RKO (cell line): ENCODE measurements around the gene PMM1.
"Not testable (repeated sequence)": the region's sequence is repeated elsewhere in the genome, so short reads cannot be mapped to it uniquely, and the experiment has no call there.

ENCODE experiments used
- DNase-seq: peaks from one replicate; pipeline ENCODE4 v3.0.0-alpha.2; 2016; ENCODE audit warnings: low spot score

Gene PMM1

GRCh38 chr22:41596776-41597634, 7.4 kb upstream of the PMM1 start:
- peak; percentile 41 for DNase-seq

- no peak for DNase-seq
Measured at GRCh38 chr22:41595703-41596102, 6.1 kb upstream of the PMM1 start.

DNA sequence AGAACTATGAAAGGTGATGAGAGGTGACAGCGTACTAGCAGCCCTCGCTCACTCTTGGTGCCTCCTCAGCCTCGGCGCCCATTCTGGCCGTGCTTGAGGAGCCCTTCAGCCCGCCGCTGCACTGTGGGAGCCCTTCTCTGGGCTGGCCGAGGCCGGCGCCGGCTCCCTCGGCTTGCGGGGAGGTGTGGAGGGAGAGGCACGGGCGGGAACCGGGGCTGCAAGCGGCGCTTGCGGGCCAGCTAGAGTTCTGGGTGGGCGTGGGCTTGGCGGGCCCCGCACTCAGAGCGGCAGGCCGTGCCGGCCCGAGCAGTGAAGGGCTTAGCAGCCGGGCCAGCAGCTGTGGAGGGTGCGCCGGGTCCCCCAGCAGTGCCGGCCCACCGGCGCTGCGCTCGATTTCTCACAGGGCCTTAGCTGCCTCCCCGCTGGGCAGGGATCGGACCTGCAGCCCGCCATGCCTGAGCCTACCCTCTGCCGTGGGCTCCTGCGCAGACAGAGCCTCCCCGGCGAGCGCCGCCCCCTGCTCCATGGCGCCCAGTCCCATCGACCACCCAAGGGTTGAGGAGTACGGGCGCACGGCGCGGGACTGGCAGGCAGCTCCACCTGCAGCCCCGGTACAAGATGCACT, 3.8 kb upstream of the PMM1 start:
- DNase-seq = not testable (repeated sequence)

DNA sequence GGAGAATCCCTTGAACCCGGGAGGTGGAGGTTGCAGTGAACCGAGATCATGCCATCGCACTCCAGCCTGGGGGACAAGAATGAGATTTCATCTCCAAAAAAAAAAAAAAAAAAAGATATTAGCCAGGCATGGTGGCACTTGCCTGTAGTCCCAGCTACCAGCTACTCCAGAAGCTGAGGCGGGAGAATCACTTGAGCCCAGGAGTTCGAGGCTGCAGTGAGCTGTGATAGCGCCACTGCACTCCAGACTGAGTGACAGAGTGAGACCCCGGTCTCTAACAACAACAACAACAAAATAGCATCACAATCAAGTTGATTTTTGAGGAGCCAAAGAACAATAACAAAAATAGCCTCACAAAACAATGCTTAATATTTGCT, 2.3 kb downstream of the PMM1 start:
- DNase-seq = no peak

GRCh38 chr22:41585898-41586297, 3.7 kb downstream of the PMM1 start:
- DNase-seq = no peak

DNA sequence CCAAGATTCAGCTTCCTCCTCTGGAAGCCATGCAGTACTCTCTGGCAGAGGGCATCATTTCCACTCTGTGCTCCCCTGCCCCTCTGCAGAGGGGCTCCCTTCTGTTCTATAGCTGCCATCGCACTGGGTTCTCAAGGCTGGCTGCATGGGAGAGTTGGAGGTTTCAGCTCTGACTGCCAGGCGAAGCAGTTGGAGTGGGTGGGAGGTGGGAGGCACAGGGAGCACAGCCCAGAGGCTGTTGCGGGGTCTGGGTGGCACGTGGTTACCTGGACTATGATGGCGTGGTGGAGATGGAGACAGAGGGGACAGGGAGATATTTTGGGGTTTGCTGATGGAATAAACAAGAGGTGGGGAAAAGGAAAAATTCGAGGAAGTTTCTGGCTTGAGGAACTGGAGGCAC, 4.8 kb downstream of the PMM1 start:
- DNase-seq = no peak

DNA sequence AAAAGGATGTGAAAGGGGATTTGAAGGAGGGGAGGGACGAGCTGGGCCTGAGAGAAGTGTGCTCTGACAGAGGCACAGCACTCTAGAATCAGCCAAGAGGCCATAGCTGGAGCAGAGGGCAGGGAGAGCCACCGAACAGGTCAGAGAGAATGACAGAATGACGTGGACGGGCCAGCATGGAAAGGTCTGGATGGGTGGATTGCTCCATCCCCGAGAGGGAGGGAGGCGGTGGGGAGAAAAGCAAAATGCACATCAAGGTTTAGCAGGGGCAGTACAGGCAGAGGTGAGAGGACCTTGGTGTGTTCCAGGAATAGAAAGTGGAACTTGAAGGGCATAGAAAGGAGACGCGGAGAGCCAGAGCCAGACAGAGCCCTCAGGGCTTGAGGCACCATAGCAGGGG, 6.9 kb downstream of the PMM1 start:
- no peak for DNase-seq

DNA sequence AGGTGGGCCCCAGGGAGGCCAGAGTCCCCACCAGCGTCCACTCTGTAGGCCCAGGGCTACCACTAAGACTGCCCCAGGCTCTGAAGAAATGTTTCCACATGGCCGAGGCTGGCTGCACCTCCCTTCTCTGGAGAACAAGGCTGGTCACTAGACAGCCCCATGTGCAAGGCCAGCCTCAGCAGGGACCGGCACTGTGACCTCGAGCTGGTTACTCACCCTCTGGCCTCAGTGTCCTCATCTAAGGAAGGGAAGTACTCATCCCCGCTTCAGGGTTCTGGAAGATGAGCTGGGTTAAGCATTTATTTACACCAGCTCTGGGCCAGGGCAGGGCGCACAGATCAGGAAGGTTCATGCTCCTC, 9.7 kb downstream of the PMM1 start:
- no peak for DNase-seq

- no peak for DNase-seq
Measured at GRCh38 chr22:41579297-41579996, 10.2 kb downstream of the PMM1 start.

DNA sequence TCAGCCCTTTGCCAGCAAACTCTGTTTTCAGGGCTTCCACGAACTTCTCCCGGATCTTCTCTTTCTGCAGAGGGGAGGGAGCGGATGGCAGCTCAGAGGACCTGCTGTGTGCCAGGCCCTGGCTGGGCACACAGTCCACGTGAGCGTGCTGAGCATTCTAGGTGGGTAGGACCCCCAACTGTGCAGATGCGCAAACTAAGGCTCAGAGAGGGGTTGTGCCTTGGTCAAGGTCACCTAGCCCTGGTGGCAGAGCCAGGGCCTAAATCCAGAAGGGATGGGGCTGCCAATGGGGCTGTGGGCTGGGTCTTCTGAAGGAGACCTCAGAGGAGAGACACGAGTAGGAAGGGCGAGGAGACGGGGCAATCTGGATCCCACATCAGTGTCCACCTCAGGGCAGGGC, 10.8 kb downstream of the PMM1 start:
- DNase-seq = no peak

GRCh38 chr22:41578114-41578513, 11.5 kb downstream of the PMM1 start:
- no peak for DNase-seq

DNA sequence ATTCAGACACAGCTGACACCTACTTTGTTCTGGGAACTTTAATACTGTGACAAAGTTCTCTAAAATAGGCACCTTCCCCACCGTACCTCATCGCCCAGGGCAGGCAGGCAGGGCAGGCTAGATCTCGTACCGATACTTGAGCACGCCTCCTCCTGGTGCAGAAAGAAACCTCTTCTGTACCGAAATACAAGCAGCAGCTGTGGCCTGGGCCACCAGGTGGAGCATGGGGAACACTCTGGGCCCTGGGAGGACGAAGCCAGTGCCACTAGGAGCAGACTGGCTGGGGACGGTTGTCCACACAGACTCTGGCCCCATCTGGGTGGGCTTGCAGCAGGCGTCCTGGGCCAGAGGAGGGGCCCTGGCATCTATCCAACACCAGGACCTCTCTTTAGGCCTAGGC, 12.8 kb downstream of the PMM1 start:
- peak; percentile 72 for DNase-seq

DNA sequence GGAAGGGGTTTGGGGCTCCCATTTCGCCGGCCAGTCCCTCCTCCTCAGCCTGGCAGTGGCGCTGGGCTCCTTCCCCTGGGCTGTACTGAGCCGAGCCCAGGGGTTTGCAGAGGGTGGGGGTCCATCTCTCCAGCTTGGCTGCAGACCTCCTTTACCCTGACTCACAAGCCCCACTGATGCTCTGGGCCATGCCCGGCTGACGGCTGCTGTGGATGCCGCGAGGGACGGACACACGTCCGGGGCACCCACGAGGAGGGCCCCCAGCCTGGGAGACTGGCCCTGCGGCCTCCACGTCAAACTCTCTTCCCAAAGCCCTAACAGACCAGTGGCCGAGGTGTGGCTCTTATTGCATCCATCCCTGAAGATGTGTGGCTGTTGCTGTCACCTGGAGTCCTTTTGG, 14.1 kb downstream of the PMM1 start:
- no peak for DNase-seq

DNA sequence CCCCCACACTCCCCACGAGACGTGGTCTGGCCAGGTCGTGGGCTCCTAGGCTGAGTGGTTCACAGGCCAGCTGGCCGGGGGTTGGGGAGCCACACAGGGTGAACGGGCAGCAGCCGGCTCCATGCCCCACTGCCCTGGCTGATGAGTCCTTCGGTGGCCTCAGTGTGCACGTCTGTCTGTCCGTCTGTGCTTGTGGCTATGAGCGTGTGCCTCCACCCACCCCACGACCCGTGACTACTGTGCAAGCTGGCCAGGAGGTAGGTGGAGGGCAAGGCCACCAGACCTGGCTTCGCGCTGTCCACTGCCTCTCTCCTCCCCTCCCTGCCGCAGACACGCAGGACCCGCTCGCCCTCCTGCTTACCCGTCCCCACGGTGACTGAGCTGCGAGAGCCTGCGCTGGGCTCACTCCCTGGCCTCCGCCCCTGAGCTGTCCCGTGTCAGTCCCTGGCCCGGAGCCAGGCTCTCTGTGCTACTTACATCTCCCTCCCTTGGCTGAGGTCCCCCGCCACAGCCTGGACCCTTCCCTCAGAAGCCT, 14.7 kb downstream of the PMM1 start:
- no peak for DNase-seq

DNA sequence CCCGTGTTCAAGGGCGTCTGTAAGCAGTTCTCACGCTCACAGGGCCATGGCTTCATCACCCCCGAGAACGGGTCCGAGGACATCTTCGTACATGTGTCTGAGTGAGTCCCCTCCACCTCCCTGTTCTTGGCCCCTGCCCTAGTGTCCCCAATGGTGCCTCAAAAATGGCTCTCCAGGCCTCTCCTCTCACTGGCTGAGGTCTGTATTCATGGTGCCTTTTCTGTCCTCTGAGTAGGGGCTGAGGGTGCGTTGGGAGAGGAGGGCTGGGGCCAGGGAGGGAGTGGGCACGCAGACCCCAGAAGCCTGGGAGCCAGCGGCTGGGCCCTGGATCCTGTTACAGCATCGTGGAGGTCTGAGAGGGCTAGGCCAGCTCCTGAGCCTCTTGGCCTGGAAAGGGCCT, 16.0 kb downstream of the PMM1 start:
- no peak for DNase-seq

GRCh38 chr22:41572305-41572704, 17.3 kb downstream of the PMM1 start:
- not testable (repeated sequence) for DNase-seq

DNA sequence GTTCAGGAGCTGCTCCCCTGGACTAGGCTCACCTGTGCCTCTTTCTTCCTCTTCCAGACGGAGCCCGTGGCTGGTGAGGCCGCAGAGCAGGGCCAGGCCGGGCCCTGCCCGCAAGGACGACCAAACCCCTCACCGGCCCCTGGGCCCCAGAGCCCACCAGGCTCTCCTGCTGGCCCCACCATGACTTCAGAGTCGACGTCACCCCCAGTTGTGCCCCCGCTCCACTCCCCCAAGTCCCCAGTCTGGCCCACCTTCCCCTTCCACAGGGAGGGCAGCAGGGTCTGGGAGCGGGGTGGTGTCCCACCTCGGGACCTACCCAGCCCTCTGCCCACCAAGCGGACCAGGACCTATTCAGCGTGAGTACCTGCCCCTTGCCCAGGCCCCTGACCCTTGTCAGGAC, 17.9 kb downstream of the PMM1 start:
- no peak for DNase-seq

- no peak for DNase-seq
Measured at GRCh38 chr22:41570221-41570620, 19.4 kb downstream of the PMM1 start.

DNA sequence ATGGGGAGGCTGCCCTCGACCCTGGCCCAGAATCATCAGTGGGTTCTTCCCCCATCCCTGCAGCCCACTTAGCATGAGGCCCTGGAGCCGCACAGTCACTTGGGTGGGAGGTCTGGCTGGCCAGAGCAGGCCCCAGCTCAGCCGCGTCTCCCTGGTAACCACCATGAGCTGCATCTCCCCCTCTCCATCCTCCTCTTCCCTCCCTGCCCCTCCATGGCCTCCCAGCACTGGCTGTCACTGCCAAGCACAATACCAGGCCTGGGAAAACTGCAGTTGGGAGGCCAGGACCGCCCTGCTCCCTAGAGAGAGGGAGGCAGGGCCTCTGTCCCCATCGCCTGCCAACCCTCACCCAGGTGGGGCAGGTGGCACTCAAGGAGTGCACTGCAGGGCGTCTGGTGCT, 20.8 kb downstream of the PMM1 start:
- no peak for DNase-seq

- DNase-seq = no peak
Measured at GRCh38 chr22:41567512-41567768, 22.2 kb downstream of the PMM1 start.

DNA sequence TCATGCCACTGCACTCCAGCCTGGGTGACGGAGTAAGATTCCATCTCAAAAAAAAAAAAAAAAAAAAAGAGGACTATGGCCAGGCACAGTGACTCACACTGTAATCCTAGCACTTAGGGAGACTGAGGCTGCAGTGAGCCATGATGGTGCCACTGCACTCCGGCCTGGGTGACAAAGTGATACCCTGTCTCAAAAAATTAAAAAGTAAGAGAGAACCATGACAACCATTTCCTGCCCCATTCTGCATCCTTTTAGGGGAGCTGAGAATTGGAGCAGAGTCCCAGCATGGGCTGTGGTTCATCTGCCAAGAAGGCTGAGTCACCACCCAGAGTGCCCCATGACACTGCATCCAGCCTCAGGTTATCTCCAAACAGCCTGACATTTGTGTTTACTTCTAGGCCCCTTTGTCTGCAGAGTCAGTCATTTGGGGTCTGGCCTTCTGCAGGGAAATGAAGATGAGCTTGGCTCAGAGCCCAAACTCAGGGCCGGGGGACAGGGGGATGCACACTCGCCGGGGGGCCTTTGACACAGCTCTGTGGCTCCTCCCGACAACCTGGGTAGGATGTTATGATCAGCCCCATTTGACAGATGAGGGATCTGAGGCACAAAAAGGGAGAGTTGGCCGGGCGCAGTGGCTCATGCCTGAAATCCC, 24.1 kb downstream of the PMM1 start:
- peak; percentile 77 for DNase-seq

GRCh38 chr22:41564563-41564962, 25.1 kb downstream of the PMM1 start:
- DNase-seq = no peak
